GM21367 (cell line): ENCODE results near the gene CDK14.

Experiments
- ATAC-seq: cut with Tn5 transposase; IDR thresholded peaks from one replicate; pipeline ENCODE4 v1.9.1; 2021; ENCODE audit not compliant: unreplicated experiment

The CDK14 gene

DNA sequence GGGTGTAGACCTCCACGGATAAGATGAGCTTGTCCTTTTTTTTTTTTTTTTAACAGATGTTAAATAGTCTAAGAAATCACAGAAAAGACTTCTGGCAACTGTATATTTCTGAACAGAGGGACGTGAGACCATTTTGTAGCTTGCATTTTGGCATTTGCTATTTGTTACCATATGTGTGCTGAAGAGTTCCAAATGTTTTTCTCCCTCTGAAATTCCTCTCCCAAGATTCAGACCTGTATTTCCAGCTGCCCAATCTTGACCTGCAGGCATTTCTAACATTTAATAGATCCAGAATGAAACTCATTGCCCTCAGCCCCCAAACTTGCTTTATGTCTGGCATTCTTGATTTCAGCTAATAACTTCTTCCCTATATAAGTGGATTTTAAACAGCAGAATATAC is 445.0 kb downstream of the CDK14 start:
- no peak for ATAC-seq

DNA sequence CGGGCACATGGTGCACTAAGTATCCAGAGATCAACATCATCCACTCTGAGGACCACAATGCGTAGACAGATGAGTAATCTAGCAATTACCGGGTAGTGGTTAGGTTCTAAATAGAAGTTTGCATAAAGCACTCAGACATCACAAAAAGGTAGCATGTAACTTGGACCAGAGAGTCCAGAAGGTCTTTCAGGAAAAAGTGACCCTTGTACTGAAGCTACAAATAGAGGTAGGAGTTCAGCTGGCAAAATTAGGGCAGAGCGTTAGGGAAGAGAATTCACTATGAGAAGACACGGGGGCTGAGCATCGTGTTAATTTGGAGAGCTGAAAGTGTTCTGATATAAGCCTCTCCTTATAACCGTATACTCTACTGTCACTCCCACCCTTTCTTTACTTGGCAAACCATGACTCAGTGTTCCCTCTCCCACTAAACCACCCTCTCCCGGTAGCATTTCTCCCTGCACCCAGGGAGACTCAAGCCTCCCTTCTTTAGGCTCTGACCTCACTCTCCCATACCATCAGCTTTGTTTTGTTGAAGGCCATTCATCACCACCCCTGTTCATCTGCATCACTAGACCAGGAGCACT is 445.9 kb downstream of the CDK14 start:
- no peak for ATAC-seq

DNA sequence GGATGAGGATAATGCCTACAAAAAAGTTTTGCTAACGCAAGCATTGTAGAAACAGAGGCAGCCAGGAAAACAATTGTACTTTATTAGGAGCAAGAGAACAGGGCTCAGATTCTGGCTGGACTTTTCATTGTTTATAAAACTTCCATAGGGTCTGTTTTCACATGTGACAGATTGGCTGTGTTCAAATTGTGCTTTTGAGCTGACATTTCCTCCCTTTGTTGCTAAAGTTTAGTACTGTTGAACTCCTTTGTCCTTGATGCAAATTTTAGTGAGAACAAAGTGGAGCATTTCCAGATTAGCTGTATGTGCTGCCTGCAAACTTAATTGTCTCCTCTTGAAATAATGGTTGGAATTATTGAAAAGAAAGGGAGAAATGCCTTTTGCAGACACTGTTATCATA is 447.1 kb downstream of the CDK14 start:
- ATAC-seq = no peak

DNA sequence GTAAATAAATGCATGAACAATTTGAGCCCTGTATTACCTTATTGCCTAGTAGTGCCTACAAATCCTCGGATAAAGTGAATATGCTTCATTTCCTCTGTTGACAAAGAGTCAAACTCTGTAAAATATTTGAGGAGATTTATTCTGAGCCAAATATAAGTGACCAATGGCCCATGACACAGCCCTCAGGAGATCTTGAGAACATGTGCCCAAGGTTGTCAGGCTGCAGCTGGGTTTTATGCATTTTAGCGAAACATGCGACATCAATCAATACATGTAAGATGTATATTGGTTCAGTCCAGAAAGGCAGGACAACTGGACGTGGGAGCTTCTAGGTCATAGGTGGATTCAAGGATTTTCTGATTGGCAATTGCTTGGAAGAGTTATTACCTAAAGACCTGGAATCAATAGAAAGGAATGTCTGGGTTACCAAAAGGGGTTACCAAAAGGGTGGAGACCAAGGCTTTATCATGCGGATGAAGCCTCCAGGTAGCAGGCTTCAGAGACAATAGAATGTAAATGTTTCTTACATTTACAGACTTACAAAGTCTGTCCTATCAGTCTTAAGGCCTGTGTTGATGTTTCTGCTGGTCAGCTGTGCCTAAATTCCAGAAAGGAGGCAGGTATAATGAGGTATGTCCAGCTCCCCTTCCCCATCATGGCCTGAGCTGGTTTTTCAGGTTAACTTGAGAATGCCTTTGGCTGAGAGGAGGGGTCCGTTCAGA is 448.0 kb downstream of the CDK14 start:
- ATAC-seq = no peak

DNA sequence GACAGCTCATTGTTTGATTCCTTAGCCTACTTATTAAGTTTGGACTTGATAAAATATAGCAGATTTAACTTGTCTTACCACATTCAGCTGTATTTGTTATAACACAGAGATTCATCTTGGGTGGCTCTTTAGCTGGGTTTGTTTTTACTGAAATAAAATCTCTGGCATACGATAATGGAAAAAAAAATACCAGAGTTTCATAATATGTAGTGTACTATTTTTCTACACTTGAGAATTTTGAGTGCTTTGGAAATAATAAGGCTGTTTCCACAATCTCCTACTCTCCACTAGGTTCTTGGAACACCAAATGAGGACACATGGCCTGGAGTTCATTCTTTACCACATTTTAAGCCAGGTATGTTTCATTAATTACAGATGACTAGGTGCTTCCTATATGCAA is 449.5 kb downstream of the CDK14 start:
- no peak for ATAC-seq

DNA sequence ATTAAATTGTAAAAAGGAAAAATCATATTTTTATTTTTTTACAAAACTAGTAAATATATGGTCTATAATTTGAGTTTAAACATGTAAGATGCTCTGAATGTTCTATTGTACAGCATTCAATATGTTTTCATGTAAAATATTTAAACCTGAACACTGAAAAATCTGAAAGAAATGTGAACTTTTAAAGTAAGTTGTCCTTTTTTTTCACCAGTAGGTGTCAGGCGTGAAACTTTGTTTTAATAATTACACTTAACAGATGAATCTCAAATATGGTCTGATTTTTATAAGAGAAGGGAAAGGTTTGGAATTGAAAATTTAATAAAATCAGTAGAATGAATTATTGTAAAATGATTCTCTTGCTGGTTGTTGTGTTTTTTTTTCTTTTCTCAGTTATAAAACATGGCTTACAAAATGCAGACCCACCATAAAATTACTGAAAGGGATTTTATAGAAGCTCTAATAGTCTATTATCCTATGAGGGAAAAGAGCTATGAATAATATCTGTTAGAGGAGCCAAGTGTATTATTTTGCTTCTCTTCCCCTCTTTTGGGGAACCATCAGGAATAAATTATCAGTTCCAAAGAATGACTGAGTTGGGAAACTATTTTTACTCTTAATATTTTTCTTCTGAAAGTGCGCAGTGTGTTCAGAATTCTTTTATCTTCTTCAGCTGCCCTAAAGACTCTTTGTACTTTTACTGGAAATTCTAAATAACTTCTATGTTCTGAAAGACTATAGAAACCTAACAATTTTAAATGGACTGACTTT is 450.4 kb downstream of the CDK14 start:
- no peak for ATAC-seq

DNA sequence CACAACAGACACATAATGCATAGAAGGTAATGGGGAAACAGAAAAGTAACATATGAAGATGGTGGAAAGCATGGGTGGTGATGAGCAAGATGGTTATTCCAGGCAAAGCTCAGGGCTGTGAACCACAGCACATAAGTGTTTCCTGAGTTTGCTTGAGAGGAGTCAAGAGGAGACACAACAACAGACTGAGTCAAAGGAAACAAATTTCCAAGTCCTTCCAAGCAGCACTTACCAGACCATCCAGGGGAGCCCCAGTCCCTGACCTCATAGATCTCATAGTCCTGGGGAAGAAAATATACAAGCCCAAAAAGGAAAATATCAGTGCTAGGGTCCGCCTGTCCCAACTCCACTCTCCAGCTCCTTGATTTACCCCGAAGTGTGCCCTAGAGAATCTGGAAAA is 451.5 kb downstream of the CDK14 start:
- no peak for ATAC-seq

DNA sequence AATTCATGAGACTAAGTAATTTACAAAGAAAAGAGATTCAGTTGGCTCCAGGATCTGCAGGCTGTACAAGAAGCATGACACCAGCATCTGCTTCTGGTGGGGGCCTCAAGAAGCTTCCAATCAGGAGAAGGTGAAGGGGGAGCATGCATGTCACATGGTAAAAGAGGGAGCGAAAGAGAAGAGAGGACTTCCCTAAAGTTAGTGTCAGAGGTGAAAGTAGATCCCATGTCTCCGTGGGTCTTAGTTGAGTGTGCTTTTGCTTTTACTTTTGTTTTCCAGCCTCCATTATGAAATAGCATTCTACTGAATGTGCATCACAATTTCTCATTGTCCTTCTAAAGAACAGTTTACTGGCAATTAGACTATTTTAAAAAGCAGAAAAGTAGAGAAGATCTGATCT is 454.6 kb downstream of the CDK14 start:
- ATAC-seq = peak; percentile 91

DNA sequence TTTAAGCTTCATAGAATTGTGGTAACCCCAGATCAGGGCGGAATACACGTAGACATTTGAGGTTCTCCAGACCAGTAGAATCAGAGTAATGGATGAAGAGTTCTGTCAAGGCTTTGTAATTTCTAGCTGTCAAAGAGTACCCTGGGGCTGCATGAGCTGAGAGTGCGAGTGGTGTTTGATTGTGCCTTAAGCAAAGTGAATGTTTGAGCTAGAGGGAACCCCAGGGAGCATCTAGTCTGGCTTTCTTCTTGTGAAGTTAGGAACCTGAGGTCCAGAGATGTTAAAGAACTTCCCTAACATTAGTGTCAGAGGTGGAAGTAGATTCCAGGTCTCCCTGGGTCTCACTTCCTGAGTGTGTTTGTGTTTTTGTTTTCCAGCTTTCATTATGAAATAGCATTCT is 455.8 kb downstream of the CDK14 start:
- no peak for ATAC-seq

DNA sequence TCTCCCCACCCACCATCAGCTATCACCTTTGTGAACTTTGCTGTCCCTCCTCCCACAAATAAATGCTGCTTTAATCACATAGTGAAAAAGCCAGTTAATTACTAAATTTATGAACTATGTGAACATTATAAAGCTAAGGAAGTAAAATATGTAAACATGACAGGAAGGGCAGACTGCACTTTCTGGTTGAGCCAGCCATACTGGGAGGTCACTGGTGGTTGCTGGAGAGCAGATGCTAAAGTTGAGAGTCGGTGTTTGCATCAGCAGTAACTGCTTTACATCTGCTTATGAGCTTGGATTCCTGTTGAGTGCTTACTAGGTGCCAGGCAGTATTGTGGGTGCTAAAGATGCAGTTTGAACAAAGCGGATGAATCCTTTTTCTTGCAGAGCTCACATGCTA is 458.3 kb downstream of the CDK14 start:
- no peak for ATAC-seq

DNA sequence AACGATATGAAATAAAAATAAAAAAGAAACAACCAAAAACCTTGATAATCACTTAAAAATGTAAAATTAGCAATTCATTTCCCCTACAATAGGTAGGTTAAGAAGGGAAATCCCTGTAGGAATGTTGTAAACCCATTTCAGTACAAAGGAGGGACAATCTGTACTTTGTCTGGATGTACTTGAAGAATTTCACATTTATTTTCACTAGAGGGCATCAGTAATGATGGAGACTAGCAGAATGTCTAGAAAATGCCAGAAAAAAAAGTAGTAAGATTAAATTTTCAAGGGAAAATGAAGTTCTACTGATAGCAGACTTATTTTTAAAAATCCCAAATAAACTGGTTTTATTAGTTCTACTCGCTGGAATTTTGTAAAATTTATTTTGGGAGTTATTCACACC is 459.1 kb downstream of the CDK14 start:
- ATAC-seq = no peak

DNA sequence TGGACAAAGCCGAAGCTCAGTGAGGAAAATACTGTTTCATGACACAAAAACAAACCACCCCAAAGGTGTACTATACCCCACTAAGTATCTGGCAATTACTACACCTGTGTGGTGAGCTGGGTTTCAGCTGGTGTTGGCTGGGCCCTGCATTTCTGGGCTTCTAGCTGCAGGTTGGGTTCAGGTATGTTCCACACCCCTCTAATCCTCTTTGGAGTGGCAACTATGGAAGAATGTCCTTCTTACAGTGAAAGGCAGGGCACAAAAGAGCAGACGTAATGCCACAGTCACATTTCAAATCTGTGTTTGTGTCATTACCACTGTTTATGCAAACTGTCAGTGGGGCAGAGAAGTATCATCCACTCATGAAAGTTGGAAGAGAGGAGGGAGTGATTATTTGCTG is 466.6 kb downstream of the CDK14 start:
- no peak for ATAC-seq

DNA sequence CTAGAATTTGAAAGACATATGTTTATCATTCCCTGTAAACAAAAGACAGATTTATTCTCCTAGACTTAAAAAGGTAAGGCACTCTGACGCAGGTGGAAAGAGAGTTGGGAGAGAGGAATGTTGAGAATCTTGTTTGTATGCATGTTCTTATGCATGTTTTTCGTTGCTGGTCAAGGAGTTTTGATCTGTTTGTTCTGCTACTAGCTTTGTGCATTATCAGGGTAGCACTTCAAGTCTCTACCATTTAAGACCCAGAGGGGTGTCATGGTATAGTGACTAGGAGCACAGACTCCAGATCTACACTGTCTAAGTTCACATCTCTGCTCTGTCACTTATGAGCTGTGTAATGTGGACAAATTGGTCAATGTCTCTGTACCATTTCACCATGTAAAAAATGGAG is 467.9 kb downstream of the CDK14 start:
- ATAC-seq = no peak

DNA sequence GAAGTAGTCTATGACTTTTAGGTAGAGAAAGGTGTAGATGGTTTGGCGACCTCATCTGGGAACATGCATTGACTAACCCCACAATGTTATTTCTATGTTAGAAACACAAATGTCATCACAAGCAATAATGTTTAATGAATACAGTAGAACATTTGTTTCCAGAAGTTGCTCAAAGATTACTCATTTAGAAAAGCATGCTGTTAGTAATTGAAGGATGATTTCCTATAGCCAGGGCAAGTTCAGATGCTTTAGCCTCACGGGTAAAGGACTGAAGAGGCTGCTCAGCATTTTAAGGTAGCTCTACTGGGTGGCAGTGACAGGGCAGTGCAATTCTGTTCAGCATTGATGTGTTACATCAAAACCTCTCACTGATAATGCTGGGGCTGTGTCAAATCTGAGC is 468.8 kb downstream of the CDK14 start:
- no peak for ATAC-seq

DNA sequence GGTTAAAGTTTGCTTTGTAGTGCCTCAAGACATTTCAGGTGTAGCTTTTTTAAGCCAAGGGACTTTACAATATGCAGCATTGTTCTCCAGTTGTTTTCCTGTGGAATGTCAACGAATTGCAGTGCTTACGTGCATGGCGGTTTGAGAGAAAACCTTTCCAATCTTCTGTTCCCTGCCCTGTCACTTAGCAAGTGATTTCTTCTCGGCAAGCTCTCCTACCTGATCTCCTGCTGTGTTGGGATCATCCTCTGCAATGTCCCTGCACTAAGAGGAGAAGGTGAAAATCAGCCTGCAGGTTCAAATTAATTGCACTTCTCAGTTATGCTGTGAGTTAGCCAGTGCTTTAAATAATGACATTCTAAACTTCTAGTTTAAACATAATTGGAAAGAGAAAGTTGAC is 470.5 kb downstream of the CDK14 start:
- ATAC-seq = no peak

DNA sequence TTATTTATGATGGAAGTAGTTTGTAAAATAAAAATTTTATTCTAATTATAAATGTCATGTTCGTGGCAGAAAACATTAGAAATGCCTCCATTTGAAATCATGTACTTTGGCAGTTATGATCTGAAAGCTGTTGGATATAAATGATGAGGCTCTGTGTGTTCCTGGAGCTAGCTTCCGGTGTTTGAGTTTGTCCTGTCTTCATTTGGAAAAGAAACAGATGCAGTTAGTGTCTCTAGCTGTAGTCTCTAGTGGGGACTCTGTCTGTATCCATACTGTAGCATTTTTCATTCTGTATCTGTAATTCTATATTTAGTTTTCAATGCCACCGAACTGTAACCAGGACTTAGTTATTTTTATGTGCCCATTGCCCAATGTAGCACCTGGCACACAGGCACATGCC is 471.1 kb downstream of the CDK14 start:
- no peak for ATAC-seq

DNA sequence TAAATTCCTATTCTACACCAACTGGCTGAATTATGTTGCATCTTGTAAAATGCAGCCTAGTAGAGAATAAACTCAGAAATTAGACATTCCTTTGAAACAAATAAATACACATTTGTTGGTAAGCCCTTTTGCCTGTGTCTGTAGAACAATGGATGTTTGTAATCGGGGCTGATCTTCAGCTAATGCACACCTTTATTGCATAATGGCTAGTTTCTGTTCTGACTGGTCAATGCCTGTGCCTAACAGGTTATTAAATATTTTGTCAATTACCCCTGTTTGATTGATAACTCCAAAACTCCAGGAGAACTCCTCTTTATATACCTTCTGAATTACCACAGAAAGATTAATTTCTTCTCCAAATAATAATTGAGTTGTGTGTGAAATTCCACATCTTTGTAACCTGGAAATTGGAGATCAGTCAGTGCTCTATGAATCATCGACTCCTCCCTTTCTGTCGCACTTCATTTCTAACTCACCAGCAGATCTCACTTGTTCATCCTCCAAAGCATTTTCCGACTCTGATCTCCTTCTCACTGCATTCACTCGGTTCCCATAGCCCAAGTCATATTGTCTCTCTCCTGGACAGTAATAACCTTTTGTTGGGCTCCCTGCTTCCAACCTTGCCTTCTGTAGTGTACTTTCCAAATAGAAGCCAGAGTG is 472.1 kb downstream of the CDK14 start:
- ATAC-seq = no peak

DNA sequence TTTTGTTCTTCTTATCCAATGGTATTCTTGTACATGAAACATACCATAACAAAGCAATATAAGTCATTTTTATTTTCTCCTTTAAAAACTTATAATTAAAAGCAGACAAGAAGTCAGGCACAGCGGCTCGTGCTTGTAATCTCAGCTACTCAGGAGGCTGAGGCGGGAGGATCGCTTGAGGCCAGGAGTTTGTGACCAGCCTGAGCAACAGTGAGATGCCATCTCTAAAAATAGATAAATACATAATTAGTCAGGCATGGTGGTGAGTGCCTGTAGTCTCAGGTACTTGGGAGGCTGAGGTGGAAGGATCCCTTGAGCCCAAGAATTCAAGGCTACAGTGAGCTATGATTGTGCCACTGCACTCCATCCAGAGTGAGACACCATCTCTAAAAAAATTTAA is 473.0 kb downstream of the CDK14 start:
- ATAC-seq = no peak

DNA sequence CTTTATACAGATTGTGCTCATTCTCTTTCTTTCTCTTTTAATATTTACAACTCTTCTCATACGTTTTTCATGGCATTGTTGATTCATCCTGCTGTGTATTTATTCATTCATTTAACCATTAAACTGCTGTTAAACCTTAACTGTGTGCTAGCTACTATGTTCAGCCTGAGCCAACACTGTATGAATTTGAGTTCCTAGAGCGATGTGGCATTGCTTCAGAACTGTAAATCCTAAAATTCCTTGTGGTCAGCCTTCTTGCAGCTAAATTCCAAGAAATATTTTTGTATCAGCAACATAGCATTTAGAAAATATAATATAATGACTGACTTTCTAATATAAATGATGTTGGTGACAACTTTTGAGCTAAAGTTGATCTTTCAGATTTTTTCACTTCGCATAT is 483.4 kb downstream of the CDK14 start:
- no peak for ATAC-seq

DNA sequence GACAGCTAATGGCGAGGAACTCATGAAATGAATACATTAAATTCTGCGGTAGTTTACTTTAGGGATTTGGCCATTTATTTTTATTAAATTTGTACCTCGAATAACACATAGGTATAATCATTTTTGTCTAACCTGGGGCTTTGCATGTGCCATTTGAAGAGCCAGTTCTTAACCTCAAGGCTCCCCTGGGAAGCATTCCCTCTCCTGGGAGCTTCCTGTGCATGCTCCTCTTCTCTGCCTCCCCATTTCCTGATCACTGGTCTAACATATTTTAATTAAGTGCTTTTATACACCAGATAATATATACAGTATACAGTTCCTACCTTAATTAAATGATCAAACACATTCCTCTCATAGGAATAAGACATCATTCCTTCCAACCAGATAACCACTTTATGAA is 484.2 kb downstream of the CDK14 start:
- ATAC-seq = no peak

DNA sequence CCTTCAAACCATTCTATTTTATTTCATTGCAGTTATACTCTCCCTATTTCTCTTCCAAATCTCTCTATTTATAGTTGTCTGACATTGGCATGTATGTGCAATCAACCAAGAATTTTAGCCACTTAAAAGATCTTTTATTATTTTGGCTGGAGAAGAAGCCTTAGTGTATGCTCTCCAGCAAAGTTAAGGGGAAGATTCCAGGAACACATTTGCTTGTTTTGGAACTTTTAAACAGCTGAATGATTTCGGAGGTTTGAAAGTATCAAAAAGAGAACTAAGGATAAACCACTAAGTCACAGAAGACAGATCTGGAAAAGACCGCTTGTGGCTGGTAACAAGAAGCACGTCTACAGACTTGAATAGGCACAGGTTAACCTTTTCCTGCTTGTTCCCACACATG is 485.9 kb downstream of the CDK14 start:
- no peak for ATAC-seq
